ENCODE data around the gene SLC28A1. TPM values are rescaled to one million over a fixed set of nuclear protein-coding genes. Genes with fewer than 3 reads are reported as not detected.
"Not testable (repeated sequence)": the region's sequence is repeated elsewhere in the genome, so short reads cannot be mapped to it uniquely, and the experiment has no call there.

The SLC28A1 gene
- total RNA-seq, 1 donor from 2014 or later = not detected

DNA sequence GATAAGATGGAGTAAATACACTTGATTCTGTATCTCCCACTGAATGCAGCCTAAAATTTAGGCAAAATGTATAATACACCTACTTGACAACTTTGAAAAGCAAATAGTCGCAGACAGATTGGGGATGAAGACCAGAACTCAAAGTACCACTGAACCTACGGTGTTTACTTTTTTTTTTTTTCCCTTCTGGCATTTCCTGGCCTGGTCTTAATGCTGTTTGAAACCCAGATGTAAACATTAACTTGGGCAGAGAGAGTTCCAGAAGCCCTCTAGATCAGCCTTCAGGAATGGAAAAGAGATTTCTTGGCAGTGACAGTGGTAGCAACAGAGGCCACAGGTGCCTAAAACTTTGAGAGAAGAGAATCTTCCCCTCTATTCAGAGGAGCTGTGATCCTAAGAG, 39.5 kb upstream of the SLC28A1 start:
- H3K27me3 Mint-ChIP-seq (ENCODE audit: low read depth, unreplicated experiment) = no peaks in the 10 kb centered on the region
- no peaks in the 10 kb centered on the region for H3K9me3 ChIP-seq (ENCODE audit: insufficient read depth, low read depth, low read length)
- DNase-seq (ENCODE audit: low read depth) (no peak), FAIRE-seq (no peak)
- no peaks in the 10 kb centered on the region for H3K4me1 ChIP-seq (ENCODE audit: insufficient read depth, low read length)
- peaks cover 12% of the 10 kb centered on the region for H3K36me3 Mint-ChIP-seq (ENCODE audit: low read depth, unreplicated experiment)
- H3K4me3 Mint-ChIP-seq (ENCODE audit: unreplicated experiment) = no peak overlapping the region
- H3K27ac Mint-ChIP-seq (ENCODE audit: unreplicated experiment) = no peak overlapping the region
- no peak overlapping the region for H3K27ac ChIP-seq (ENCODE audit: low read depth, low read length)
- H3K4me1 Mint-ChIP-seq (ENCODE audit: low read depth, unreplicated experiment) = peaks cover 15% of the 10 kb centered on the region
- H3K9ac ChIP-seq (ENCODE audit: low read length) = no peak overlapping the region
- no peaks in the 10 kb centered on the region for H3K27me3 ChIP-seq (ENCODE audit: insufficient read depth, low read length)
- H3K79me2 ChIP-seq (ENCODE audit: insufficient read depth, low read length) = no peaks in the 10 kb centered on the region
- TF ChIP-seq, protein P1, sequence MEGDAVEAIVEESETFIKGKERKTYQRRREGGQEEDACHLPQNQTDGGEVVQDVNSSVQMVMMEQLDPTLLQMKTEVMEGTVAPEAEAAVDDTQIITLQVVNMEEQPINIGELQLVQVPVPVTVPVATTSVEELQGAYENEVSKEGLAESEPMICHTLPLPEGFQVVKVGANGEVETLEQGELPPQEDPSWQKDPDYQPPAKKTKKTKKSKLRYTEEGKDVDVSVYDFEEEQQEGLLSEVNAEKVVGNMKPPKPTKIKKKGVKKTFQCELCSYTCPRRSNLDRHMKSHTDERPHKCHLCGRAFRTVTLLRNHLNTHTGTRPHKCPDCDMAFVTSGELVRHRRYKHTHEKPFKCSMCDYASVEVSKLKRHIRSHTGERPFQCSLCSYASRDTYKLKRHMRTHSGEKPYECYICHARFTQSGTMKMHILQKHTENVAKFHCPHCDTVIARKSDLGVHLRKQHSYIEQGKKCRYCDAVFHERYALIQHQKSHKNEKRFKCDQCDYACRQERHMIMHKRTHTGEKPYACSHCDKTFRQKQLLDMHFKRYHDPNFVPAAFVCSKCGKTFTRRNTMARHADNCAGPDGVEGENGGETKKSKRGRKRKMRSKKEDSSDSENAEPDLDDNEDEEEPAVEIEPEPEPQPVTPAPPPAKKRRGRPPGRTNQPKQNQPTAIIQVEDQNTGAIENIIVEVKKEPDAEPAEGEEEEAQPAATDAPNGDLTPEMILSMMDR (IDR thresholded peaks at IDR 0.05; ENCODE audit: insufficient read depth, low read depth, low read length) = no peak
- TF ChIP-seq EZH2 (IDR thresholded peaks at IDR 0.05; ENCODE audit: insufficient read depth, low read length) = no peak
- no peaks in the 10 kb centered on the region for H3K36me3 ChIP-seq (ENCODE audit: insufficient read depth, low read length)
- H3K4me2 ChIP-seq (ENCODE audit: low read length) = no peak overlapping the region
- H4K20me1 ChIP-seq (ENCODE audit: insufficient read depth, low read length) = peaks cover 5% of the 10 kb centered on the region
- H2AFZ ChIP-seq (ENCODE audit: low read depth, low read length) = no peak overlapping the region
- H3K4me3 ChIP-seq (ENCODE audit: insufficient read depth, low read depth, low read length) = no peak overlapping the region
- peaks cover 19% of the 10 kb centered on the region for H3K9me3 Mint-ChIP-seq (ENCODE audit: unreplicated experiment)

- H3K79me2 ChIP-seq (ENCODE audit: insufficient read depth, low read length); H3K4me3 Mint-ChIP-seq (ENCODE audit: unreplicated experiment); H3K36me3 ChIP-seq (ENCODE audit: insufficient read depth, low read length); H3K4me3 ChIP-seq (ENCODE audit: insufficient read depth, low read depth, low read length); H3K9me3 ChIP-seq (ENCODE audit: insufficient read depth, low read depth, low read length); H3K27me3 ChIP-seq (ENCODE audit: insufficient read depth, low read length); H3K4me1 ChIP-seq (ENCODE audit: insufficient read depth, low read length); H3K4me2 ChIP-seq (ENCODE audit: low read length); H3K27me3 Mint-ChIP-seq (ENCODE audit: low read depth, unreplicated experiment); H3K27ac Mint-ChIP-seq (ENCODE audit: unreplicated experiment); H3K9ac ChIP-seq (ENCODE audit: low read length); H2AFZ ChIP-seq (ENCODE audit: low read depth, low read length); H4K20me1 ChIP-seq (ENCODE audit: insufficient read depth, low read length); FAIRE-seq; H3K27ac ChIP-seq (ENCODE audit: low read depth, low read length): not testable (repeated sequence)
- H3K9me3 Mint-ChIP-seq (ENCODE audit: unreplicated experiment) = peaks cover 19% of the 10 kb centered on the region
- peaks cover 14% of the 10 kb centered on the region for H3K4me1 Mint-ChIP-seq (ENCODE audit: low read depth, unreplicated experiment)
- TF ChIP-seq, protein P1 (IDR thresholded peaks at IDR 0.05; ENCODE audit: insufficient read depth, low read depth, low read length) = peak; percentile 44
- DNase-seq (ENCODE audit: low read depth) = peak; percentile 35
- H3K36me3 Mint-ChIP-seq (ENCODE audit: low read depth, unreplicated experiment) = peaks cover 12% of the 10 kb centered on the region
These were observed 38.8 kb upstream of the SLC28A1 start for GRCh38 chr15:84845631-84846030.

DNA sequence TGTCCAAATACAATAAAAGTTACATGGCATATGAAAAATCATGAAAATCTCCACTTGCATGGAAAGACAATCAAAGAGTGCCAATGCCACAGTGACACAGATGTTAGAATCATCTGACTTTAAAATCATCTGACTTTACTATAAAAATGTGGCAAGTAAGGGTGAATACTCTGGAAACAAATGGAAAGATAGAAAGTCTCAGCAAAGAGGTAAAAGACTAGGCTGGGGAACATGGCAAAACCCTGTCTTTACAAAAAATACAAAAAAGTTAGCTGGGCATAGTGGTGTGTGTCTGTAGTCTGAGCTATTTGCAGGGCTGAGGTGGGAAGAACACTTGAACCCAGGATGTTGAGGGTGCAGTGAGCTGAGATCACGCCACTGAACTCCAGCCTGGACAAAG, 38.2 kb upstream of the SLC28A1 start:
- Histone ChIP-seq H3K4me3 (ENCODE audit: insufficient read depth, low read depth, low read length) (no peak overlapping the region), H3K27me3 (ENCODE audit: insufficient read depth, low read length) (no peaks in the 10 kb centered on the region), H3K9ac (ENCODE audit: low read length) (no peak overlapping the region), H3K9me3 (ENCODE audit: insufficient read depth, low read depth, low read length) (no peaks in the 10 kb centered on the region), H4K20me1 (ENCODE audit: insufficient read depth, low read length) (peaks cover 2% of the 10 kb centered on the region), H3K4me1 (ENCODE audit: insufficient read depth, low read length) (no peaks in the 10 kb centered on the region), H3K4me2 (ENCODE audit: low read length) (no peak overlapping the region), H3K36me3 (ENCODE audit: insufficient read depth, low read length) (no peaks in the 10 kb centered on the region), H3K79me2 (ENCODE audit: insufficient read depth, low read length) (no peaks in the 10 kb centered on the region), H3K27ac (ENCODE audit: low read depth, low read length) (no peak overlapping the region), H2AFZ (ENCODE audit: low read depth, low read length) (no peak overlapping the region)
- Mint-ChIP-seq H3K9me3 (ENCODE audit: unreplicated experiment) (peaks cover 19% of the 10 kb centered on the region), H3K36me3 (ENCODE audit: low read depth, unreplicated experiment) (peaks cover 12% of the 10 kb centered on the region), H3K4me3 (ENCODE audit: unreplicated experiment) (no peak overlapping the region), H3K27me3 (ENCODE audit: low read depth, unreplicated experiment) (no peaks in the 10 kb centered on the region), H3K4me1 (ENCODE audit: low read depth, unreplicated experiment) (peaks cover 8% of the 10 kb centered on the region), H3K27ac (ENCODE audit: unreplicated experiment) (no peak overlapping the region)
- no peak for FAIRE-seq
- TF ChIP-seq, protein P1 (IDR thresholded peaks at IDR 0.05; ENCODE audit: insufficient read depth, low read depth, low read length) = no peak
- TF ChIP-seq EZH2 (IDR thresholded peaks at IDR 0.05; ENCODE audit: insufficient read depth, low read length) = no peak
- DNase-seq (ENCODE audit: low read depth) = no peak
